Measurements from ENCODE around the gene UCK1.
"Not testable (repeated sequence)": the region's sequence is repeated elsewhere in the genome, so short reads cannot be mapped to it uniquely, and the experiment has no call there.

The UCK1 gene

GRCh38 chr9:131554087-131554842 lies 23.2 kb upstream of the UCK1 start:
- DNase-seq, result no peak

GRCh38 chr9:131552030-131552429 lies 21.0 kb upstream of the UCK1 start:
- no peak for DNase-seq

- DNase-seq, result not testable (repeated sequence)
These were observed 19.4 kb upstream of the UCK1 start for GRCh38 chr9:131550465-131550864.

- not testable (repeated sequence) for DNase-seq
These were observed 18.1 kb upstream of the UCK1 start for GRCh38 chr9:131549186-131549585.

GRCh38 chr9:131546336-131547084 lies 15.4 kb upstream of the UCK1 start:
- DNase-seq, result no peak

GRCh38 chr9:131545786-131546335 lies 14.8 kb upstream of the UCK1 start:
- DNase-seq, result no peak

GRCh38 chr9:131545003-131545785 lies 14.1 kb upstream of the UCK1 start, which contains the start of gene PRRT1B:
Gene PRRT1B (plus strand): TSS chr9:131545523. CDS start chr9:131545616, 93 bp downstream.
- no peak for DNase-seq

GRCh38 chr9:131543141-131543540 lies 12.1 kb upstream of the UCK1 start:
- DNase-seq, result no peak

GRCh38 chr9:131539223-131539923 lies 8.3 kb upstream of the UCK1 start:
- DNase-seq, result no peak

- DNase-seq, result no peak
These were observed 6.9 kb upstream of the UCK1 start for GRCh38 chr9:131537946-131538345.

GRCh38 chr9:131534721-131535237 lies 3.7 kb upstream of the UCK1 start:
- no peak for DNase-seq

- peak in 3 of 14 donors; percentile 16 to 38 (median 27) for DNase-seq
These were observed 530 bp downstream of the UCK1 start for GRCh38 chr9:131530546-131530919.

- DNase-seq, result no peak
These were observed 1.2 kb downstream of the UCK1 start for GRCh38 chr9:131529597-131530545.

- DNase-seq, result no peak
These were observed 2.1 kb downstream of the UCK1 start for GRCh38 chr9:131528886-131529505.

- DNase-seq, result peak in 1 of 14 donors; percentile 83
These were observed 2.9 kb downstream of the UCK1 start for GRCh38 chr9:131528186-131528585.

GRCh38 chr9:131525643-131526565 lies 5.2 kb downstream of the UCK1 start:
- DNase-seq, result peak in 10 of 14 donors; percentile 22 to 70 (median 31)

- no peak for DNase-seq
These were observed 6.3 kb downstream of the UCK1 start for GRCh38 chr9:131524665-131525315.
